Epithelial cell of esophagus (primary cell): ENCODE measurements around the gene OSBPL2.

Experiments
- DNase-seq: peaks from one replicate; pipeline ENCODE4 v3.0.0; 2010; ENCODE audit warnings: low read depth
- H3K4me3 ChIP-seq: 2 replicates; pipeline ENCODE4 v1.5.1; 2011; ENCODE audit warnings: mild to moderate bottlenecking, low read length, control low read depth
- CTCF ChIP-seq: IDR thresholded peaks from 2 replicates; pipeline ENCODE4 v1.5.1; 2011; ENCODE audit warnings: low read depth, mild to moderate bottlenecking, low read length, control low read depth, inconsistent platforms; ENCODE audit not compliant: insufficient read depth; ENCODE audit errors: missing control alignments

The OSBPL2 gene

GRCh38 chr20:62243906-62244515 lies 5.7 kb downstream of the OSBPL2 start:
- H3K4me3 ChIP-seq = no peak overlapping the region
- no peak for DNase-seq
- TF ChIP-seq CTCF = no peak

GRCh38 chr20:62244644-62245108 lies 6.4 kb downstream of the OSBPL2 start:
- no peak for DNase-seq

GRCh38 chr20:62245911-62246280 lies 7.6 kb downstream of the OSBPL2 start:
- TF ChIP-seq CTCF = no peak
- no peak for DNase-seq
- H3K4me3 ChIP-seq = no peak overlapping the region

More at GRCh38 chr20:62244644-62245108, 6.4 kb downstream of the OSBPL2 start:
- H3K4me3 ChIP-seq = no peak overlapping the region
- TF ChIP-seq CTCF = no peak

GRCh38 chr20:62246431-62246830 lies 8.1 kb downstream of the OSBPL2 start:
- DNase-seq = no peak
- no peak for TF ChIP-seq CTCF
- no peak overlapping the region for H3K4me3 ChIP-seq

- DNase-seq = no peak
- no peak overlapping the region for H3K4me3 ChIP-seq
- no peak for TF ChIP-seq CTCF
Observed at GRCh38 chr20:62246872-62247652, 8.7 kb downstream of the OSBPL2 start.

- TF ChIP-seq CTCF = no peak
- no peak overlapping the region for H3K4me3 ChIP-seq
- no peak for DNase-seq
Observed at GRCh38 chr20:62248890-62249560, 10.7 kb downstream of the OSBPL2 start.
